Measurements from ENCODE around the gene LBX1. TPM values are rescaled to one million over a fixed set of nuclear protein-coding genes. Genes with fewer than 3 reads are reported as not detected.

LBX1 gene
- total RNA-seq, 2 experiments from 2014 or later: not detected

DNA sequence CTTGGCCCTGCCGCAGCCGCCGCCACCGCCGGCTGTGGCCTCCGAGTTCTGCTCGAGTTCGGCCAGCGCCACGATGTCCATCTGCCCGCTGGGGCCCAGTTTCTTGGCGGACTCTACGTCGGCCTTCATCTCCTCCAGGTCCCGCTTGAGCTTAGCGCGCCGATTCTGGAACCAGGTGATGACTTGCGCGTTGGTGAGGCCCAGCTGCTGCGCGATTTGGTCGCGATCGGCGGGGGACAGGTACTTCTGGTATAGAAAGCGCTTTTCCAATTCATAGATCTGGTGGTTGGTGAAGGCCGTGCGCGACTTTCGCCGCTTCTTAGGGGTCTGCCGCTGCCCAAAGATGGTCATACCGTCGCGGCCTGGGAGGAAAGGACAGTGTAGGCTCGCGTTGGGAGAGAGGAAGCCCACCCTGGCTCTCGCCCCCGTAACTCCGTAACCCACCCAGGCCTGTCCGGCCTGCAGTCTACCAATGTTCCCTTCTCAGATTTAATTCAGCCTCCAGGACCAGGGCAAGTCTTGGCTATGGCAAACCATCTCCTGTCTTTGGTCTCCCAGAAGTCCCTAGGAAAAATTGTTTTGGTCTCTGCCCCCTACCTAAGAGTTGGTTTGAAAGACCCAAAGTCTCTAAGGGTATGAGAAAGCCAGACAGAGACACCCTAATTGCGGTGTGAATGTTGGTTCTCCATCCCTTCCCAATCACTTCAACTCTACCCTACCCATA, 1.7 kb downstream of the LBX1 start:
- no peak for DNase-seq
- H3K27me3 Mint-ChIP-seq: peaks cover 72% of the 10 kb centered on the region
- POLR2A ChIA-PET: no interaction called here

GRCh38 chr10:101226491-101227428, 2.5 kb downstream of the LBX1 start:
- Mint-ChIP-seq H3K36me3 (ENCODE audit: low read depth) (peaks cover 8% of the 10 kb centered on the region), H3K27ac (no peak overlapping the region), H3K4me3 (peak overlapping the region; percentile 26), H3K4me1 (peaks cover 42% of the 10 kb centered on the region), H3K9me3 (no peaks in the 10 kb centered on the region), H3K27me3 (peaks cover 72% of the 10 kb centered on the region)
- POLR2A ChIA-PET: interaction anchor here (0.7 kb wide), 1 partner anchor 10 kb away, joined by 4 read pairs; no protein-coding TSS in a partner anchor
- CTCF ChIA-PET: interaction anchor here (0.6 to 4.5 kb wide), 4 partner anchors 12 to 84 kb away, joined by 3 to 17 read pairs (median 4); no protein-coding TSS in a partner anchor
- DNase-seq: peak; percentile 43

More for the DNA sequence above, 1.7 kb downstream of the LBX1 start:
- H3K36me3 Mint-ChIP-seq (ENCODE audit: low read depth): peaks cover 8% of the 10 kb centered on the region
- peak overlapping the region; percentile 53 for H3K27ac Mint-ChIP-seq
- CTCF ChIA-PET: interaction anchor here (1.3 to 4.5 kb wide), 3 partner anchors 11 to 85 kb away, joined by 3 to 17 read pairs (median 5); no protein-coding TSS in a partner anchor
- peaks cover 37% of the 10 kb centered on the region for H3K4me1 Mint-ChIP-seq
- H3K9me3 Mint-ChIP-seq: no peaks in the 10 kb centered on the region
- peak overlapping the region; percentile 6 for H3K4me3 Mint-ChIP-seq

- Mint-ChIP-seq H3K27ac (no peak overlapping the region), H3K36me3 (ENCODE audit: low read depth) (peaks cover 8% of the 10 kb centered on the region), H3K4me3 (peak overlapping the region; percentile 37), H3K4me1 (peaks cover 45% of the 10 kb centered on the region), H3K9me3 (no peaks in the 10 kb centered on the region), H3K27me3 (peaks cover 72% of the 10 kb centered on the region)
- CTCF ChIA-PET: interaction anchor here (4.5 kb wide), 1 partner anchor 12 kb away, joined by 17 read pairs; no protein-coding TSS in a partner anchor
- POLR2A ChIA-PET: no interaction called here
- DNase-seq: no peak
These were observed 3.3 kb downstream of the LBX1 start for GRCh38 chr10:101225846-101226421.

DNA sequence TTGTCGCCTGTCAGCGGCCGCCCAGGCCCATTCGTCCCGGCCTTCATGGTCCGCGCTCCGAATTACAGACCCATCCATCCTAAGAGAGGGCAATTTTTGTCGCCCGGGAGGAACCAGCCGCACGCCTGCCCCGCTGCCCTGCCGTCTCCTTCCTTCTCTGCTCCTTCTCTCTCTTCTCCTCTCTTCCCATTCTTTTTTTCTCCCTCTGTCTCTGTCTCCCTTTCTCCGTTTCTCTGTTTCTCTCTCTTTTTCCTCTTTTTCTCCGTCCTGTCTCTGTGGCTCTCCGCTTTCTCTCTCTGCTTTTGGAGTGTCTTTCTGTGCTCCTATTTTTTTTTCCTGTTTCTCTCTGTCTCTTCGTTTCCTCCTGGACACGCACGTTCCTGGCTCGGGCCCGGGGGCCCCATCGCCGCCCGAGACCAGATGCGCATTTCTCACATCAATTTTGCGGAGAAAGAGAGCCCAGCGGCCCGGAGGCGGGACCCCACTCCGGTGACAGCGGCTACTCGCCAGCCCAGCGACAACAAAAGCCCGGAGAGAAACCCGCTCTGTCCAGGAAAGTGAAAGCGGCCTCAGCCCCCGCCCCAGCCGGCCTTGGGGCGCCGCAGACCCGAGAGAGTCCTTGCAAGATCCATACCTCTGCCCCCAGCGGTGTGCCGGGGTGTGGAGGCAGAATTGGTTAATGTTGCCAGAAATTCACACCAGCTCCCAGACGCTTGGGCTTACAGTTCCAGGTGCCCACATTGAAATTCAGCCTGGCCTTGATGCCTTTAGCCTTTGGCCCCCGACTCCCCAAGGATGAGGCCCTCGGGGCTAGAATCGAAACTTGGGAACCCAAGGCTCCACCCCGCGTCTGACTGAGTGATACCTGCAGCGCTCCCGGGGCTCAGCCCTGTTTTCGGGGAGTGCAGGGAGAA, 4.1 kb downstream of the LBX1 start:
- DNase-seq: no peak
- peaks cover 8% of the 10 kb centered on the region for H3K36me3 Mint-ChIP-seq (ENCODE audit: low read depth)
- H3K4me3 Mint-ChIP-seq: no peak overlapping the region
- ChIA-PET CTCF (interaction anchor here (1.7 to 4.5 kb wide), 2 partner anchors 11 kb away, joined by 4 to 17 read pairs; no protein-coding TSS in a partner anchor), POLR2A (no interaction called here)
- peaks cover 41% of the 10 kb centered on the region for H3K4me1 Mint-ChIP-seq
- H3K9me3 Mint-ChIP-seq: no peaks in the 10 kb centered on the region
- H3K27ac Mint-ChIP-seq: peak overlapping the region; percentile 57
- peaks cover 73% of the 10 kb centered on the region for H3K27me3 Mint-ChIP-seq

DNA sequence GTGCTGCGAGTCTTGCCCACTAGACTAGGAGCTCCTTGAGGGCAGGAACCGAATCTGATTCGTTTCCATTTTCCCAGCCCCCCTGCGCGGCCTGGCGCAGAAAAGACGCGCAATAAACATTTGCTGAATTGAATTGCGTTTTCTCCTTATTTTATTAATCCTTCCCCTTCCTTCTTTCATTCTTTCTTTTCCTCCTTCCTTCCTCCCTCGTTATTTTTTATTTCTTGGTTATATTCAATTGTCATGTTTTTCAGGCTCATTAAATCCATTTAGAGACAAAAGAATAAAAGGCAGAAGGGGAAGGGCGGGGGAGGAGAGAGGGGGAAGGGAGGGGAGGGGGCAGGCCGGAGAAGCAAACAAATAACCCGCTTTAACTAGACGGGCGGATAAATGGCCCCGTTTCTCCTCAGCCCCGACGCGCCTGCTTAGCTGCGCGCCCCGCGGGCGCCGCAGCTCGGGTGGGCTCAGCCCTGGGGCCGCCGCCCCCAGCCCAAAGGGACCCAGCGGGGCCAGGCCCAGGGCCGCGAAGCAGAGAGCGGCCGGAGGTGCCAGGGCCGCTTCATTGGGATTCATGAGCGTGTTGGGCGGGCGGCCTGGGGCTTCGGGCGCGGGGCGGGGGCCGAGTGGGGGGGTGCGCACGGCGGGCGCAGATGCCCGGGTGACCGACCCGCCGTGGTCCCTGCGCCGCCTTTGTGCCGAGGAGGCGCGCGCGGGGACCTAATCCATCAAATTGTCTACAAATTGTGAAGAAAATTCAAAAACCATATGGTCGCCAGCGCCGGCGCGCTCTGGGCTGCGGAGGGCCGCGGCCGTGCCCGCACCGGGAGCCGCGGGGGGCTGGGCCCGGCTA, 5.0 kb downstream of the LBX1 start:
- no peak overlapping the region for H3K4me3 Mint-ChIP-seq
- H3K27ac Mint-ChIP-seq: no peak overlapping the region
- DNase-seq: no peak
- H3K36me3 Mint-ChIP-seq (ENCODE audit: low read depth): peaks cover 8% of the 10 kb centered on the region
- peaks cover 40% of the 10 kb centered on the region for H3K4me1 Mint-ChIP-seq
- peaks cover 80% of the 10 kb centered on the region for H3K27me3 Mint-ChIP-seq
- ChIA-PET CTCF (interaction anchor here (1.7 kb wide), 1 partner anchor 10 kb away, joined by 4 read pairs; no protein-coding TSS in a partner anchor), POLR2A (interaction anchor here (1.5 kb wide), 1 partner anchor 83 kb away, joined by 3 read pairs; no protein-coding TSS in a partner anchor)
- H3K9me3 Mint-ChIP-seq: no peaks in the 10 kb centered on the region

DNA sequence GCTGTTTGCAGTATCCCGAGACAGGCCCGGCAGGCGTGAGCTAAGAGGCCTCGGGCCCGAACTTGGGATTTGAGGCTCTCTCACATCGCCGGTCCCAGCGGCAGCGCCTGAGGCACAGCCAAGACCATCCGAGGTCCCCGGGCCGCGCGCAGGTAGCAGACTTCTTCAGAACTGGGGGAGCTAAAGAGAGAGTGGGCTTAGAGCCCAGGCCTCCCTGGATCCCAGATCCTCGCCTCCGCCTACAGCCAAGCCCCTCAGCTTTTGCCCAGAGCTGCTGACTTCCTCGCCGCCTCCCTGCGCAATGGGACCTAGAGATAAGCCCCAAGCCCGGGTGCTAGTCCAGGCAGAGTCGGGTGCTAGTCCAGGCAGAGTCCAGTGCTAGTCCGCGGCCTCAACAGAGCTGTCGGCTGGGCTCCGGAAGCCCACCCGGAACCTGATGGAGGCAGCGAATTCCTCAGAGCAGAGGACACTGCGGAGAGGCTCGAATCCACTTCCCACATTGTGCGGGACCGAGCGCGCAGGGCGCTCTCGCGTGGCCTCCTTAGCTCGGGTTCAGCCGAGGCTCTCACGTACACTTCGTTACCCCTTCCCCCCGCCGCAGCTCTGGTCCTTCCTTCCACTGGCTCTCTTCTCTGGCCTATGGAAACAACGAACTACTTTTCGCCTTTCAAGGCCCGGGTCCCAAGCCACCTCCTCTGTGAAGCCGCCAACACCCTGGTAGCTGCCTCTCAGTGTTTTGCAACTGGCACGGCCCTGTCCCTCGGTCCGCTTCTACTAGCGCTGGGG, 5.8 kb downstream of the LBX1 start:
- Mint-ChIP-seq H3K4me1 (peaks cover 40% of the 10 kb centered on the region), H3K4me3 (no peak overlapping the region), H3K27me3 (peaks cover 85% of the 10 kb centered on the region), H3K9me3 (no peaks in the 10 kb centered on the region), H3K36me3 (ENCODE audit: low read depth) (peaks cover 8% of the 10 kb centered on the region), H3K27ac (no peak overlapping the region)
- POLR2A ChIA-PET: interaction anchor here (1.5 kb wide), 1 partner anchor 82 kb away, joined by 3 read pairs; no protein-coding TSS in a partner anchor
- CTCF ChIA-PET: interaction anchor here (1.3 to 1.7 kb wide), 2 partner anchors 9 to 81 kb away, joined by 4 read pairs; no protein-coding TSS in a partner anchor
- no peak for DNase-seq

DNA sequence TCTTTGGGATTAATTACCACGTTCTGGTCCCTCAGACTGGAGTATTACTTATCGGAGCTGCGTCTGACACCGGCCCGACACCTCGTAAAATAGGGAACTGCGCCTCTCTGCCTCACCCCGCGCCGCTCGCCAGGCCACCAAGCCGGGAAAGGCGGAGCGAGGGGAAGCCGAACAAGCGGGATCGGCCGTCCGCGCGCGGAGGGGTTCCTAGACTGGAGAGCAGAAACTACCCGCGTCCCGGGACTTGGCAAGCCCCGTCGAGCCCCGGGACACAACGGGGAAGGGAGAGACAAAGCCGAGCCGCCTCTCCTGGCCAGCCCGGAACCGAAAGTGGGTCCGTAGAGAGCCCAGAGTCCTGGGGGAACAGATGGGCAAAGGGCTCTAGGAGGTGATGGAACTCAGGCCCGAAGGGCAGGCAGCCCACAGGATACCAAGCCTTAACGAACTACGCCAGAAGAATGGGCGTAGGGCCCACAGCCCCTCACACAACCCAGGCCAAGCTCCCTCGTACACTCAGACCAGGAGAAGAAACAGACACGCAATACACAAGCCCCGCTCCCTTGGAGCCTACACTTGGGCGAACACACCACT, 6.5 kb downstream of the LBX1 start:
- no peak overlapping the region for H3K27ac Mint-ChIP-seq
- no peaks in the 10 kb centered on the region for H3K9me3 Mint-ChIP-seq
- peaks cover 38% of the 10 kb centered on the region for H3K4me1 Mint-ChIP-seq
- H3K4me3 Mint-ChIP-seq: no peak overlapping the region
- DNase-seq: no peak
- ChIA-PET CTCF (interaction anchor here (1.1 to 1.3 kb wide), 2 partner anchors 8 to 81 kb away, joined by 3 to 4 read pairs; no protein-coding TSS in a partner anchor), POLR2A (interaction anchor here (1.5 kb wide), 1 partner anchor 81 kb away, joined by 3 read pairs; no protein-coding TSS in a partner anchor)
- peaks cover 5% of the 10 kb centered on the region for H3K36me3 Mint-ChIP-seq (ENCODE audit: low read depth)
- peaks cover 86% of the 10 kb centered on the region for H3K27me3 Mint-ChIP-seq

GRCh38 chr10:101221963-101222531, 7.2 kb downstream of the LBX1 start:
- DNase-seq: no peak
- Mint-ChIP-seq H3K4me3 (peak overlapping the region; percentile 4), H3K27me3 (peaks cover 88% of the 10 kb centered on the region), H3K4me1 (peaks cover 37% of the 10 kb centered on the region), H3K27ac (no peak overlapping the region), H3K9me3 (no peaks in the 10 kb centered on the region), H3K36me3 (ENCODE audit: low read depth) (peaks cover 3% of the 10 kb centered on the region)
- CTCF ChIA-PET: interaction anchor here (1.1 kb wide), 1 partner anchor 7 kb away, joined by 3 read pairs; no protein-coding TSS in a partner anchor
- POLR2A ChIA-PET: no interaction called here

GRCh38 chr10:101221549-101221948, 7.7 kb downstream of the LBX1 start:
- Mint-ChIP-seq H3K9me3 (no peaks in the 10 kb centered on the region), H3K4me1 (peaks cover 40% of the 10 kb centered on the region), H3K27me3 (peaks cover 91% of the 10 kb centered on the region), H3K36me3 (ENCODE audit: low read depth) (peaks cover 3% of the 10 kb centered on the region), H3K4me3 (no peak overlapping the region), H3K27ac (no peak overlapping the region)
- POLR2A ChIA-PET: no interaction called here
- CTCF ChIA-PET: interaction anchor here (0.9 to 1.2 kb wide), 4 partner anchors 17 to 170 kb away, joined by 3 to 4 read pairs (median 3); no protein-coding TSS in a partner anchor
- no peak for DNase-seq

DNA sequence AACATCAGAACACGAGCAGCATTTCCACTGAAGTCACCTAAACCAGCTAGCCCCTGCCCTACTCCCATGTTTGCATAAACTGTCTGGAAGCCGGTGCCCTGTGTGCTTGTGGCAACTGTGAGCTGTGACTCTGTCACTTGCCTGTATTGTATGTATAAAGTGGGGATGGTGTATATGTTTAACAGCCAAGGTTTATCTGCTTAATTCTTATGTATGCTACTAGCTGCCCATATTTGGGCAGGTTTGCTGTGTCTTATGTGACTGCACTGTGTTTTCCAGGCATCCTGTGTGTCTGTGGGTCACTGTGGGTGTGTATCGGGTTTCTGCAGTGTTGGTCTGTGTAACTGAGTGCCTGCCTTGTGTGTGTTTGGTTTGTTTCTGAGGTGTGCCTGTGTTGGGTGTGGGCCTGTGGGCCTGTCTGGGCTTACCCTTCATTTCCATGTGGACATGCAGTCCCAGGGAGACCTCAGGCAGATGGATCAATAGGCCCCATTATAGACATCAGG, 9.3 kb downstream of the LBX1 start:
- peaks cover 32% of the 10 kb centered on the region for H3K4me1 Mint-ChIP-seq
- CTCF ChIA-PET: interaction anchor here (0.8 to 1.6 kb wide), 2 partner anchors 78 to 224 kb away, joined by 3 to 5 read pairs; no protein-coding TSS in a partner anchor
- peaks cover 2% of the 10 kb centered on the region for H3K36me3 Mint-ChIP-seq (ENCODE audit: low read depth)
- DNase-seq: no peak
- peaks cover 88% of the 10 kb centered on the region for H3K27me3 Mint-ChIP-seq
- H3K27ac Mint-ChIP-seq: no peak overlapping the region
- H3K4me3 Mint-ChIP-seq: no peak overlapping the region
- H3K9me3 Mint-ChIP-seq: no peaks in the 10 kb centered on the region
- POLR2A ChIA-PET: no interaction called here
